Measurements from ENCODE around the gene CDH23.

Gene CDH23

GRCh38 chr10:71600849-71601248, 204.1 kb downstream of the CDH23 start:
- no peak for DNase-seq (ENCODE audit: extremely low read depth, insufficient read length)
- Histone ChIP-seq H3K4me3 (replicated peaks; ENCODE audit: low read depth, low read length) (no peak overlapping the region), H3K27me3 (replicated peaks; ENCODE audit: control insufficient read depth, insufficient read depth, low read length) (no peaks in the 10 kb centered on the region), H3K36me3 (ENCODE audit: control insufficient read depth, insufficient read depth, low read length) (no peaks in the 10 kb centered on the region)
- TF ChIP-seq CTCF (IDR thresholded peaks at IDR 0.05; ENCODE audit: insufficient read depth, low read length, poor library complexity, severe bottlenecking) = no peak

- H3K36me3 ChIP-seq (ENCODE audit: control insufficient read depth, insufficient read depth, low read length) = no peaks in the 10 kb centered on the region
- no peaks in the 10 kb centered on the region for H3K27me3 ChIP-seq (replicated peaks; ENCODE audit: control insufficient read depth, insufficient read depth, low read length)
- no peak overlapping the region for H3K4me3 ChIP-seq (replicated peaks; ENCODE audit: low read depth, low read length)
- TF ChIP-seq CTCF (IDR thresholded peaks at IDR 0.05; ENCODE audit: insufficient read depth, low read length, poor library complexity, severe bottlenecking) = no peak
- DNase-seq (ENCODE audit: extremely low read depth, insufficient read length) = no peak
Measured at GRCh38 chr10:71601273-71601672, 204.6 kb downstream of the CDH23 start.

- no peak for DNase-seq (ENCODE audit: extremely low read depth, insufficient read length)
- no peak overlapping the region for H3K4me3 ChIP-seq (replicated peaks; ENCODE audit: low read depth, low read length)
- TF ChIP-seq CTCF (IDR thresholded peaks at IDR 0.05; ENCODE audit: insufficient read depth, low read length, poor library complexity, severe bottlenecking) = no peak
- H3K27me3 ChIP-seq (replicated peaks; ENCODE audit: control insufficient read depth, insufficient read depth, low read length) = no peaks in the 10 kb centered on the region; the same call in 1 of the 2 replicates
- H3K36me3 ChIP-seq (ENCODE audit: control insufficient read depth, insufficient read depth, low read length) = no peaks in the 10 kb centered on the region
Measured at GRCh38 chr10:71603150-71603549, 206.4 kb downstream of the CDH23 start.

GRCh38 chr10:71603754-71604153, 207.0 kb downstream of the CDH23 start:
- no peak for TF ChIP-seq CTCF (IDR thresholded peaks at IDR 0.05; ENCODE audit: insufficient read depth, low read length, poor library complexity, severe bottlenecking)
- no peak for DNase-seq (ENCODE audit: extremely low read depth, insufficient read length)
- no peak overlapping the region for H3K4me3 ChIP-seq (replicated peaks; ENCODE audit: low read depth, low read length)
- H3K36me3 ChIP-seq (ENCODE audit: control insufficient read depth, insufficient read depth, low read length) = no peaks in the 10 kb centered on the region
- no peaks in the 10 kb centered on the region; the same call in 1 of the 2 replicates for H3K27me3 ChIP-seq (replicated peaks; ENCODE audit: control insufficient read depth, insufficient read depth, low read length)

GRCh38 chr10:71604324-71605018, 207.8 kb downstream of the CDH23 start:
- DNase-seq (ENCODE audit: extremely low read depth, insufficient read length) = no peak
- TF ChIP-seq CTCF (IDR thresholded peaks at IDR 0.05; ENCODE audit: insufficient read depth, low read length, poor library complexity, severe bottlenecking) = no peak
- Histone ChIP-seq H3K36me3 (ENCODE audit: control insufficient read depth, insufficient read depth, low read length) (no peaks in the 10 kb centered on the region), H3K4me3 (replicated peaks; ENCODE audit: low read depth, low read length) (no peak overlapping the region), H3K27me3 (replicated peaks; ENCODE audit: control insufficient read depth, insufficient read depth, low read length) (no peaks in the 10 kb centered on the region; the same call in 1 of the 2 replicates)
